Hepatocyte (in vitro differentiated cells): Measurements from ENCODE around the gene STARD5. TPM values are rescaled to one million over a fixed set of nuclear protein-coding genes. Genes with fewer than 3 reads are reported as not detected.

Experiments used
- DNase-seq: peaks from one replicate; pipeline ENCODE4 v3.0.0-alpha.2; 2016; ENCODE audit warnings: low spot score
- H2AFZ ChIP-seq: fragments of 200-600 bp; sonication (generic); 2 replicates; pipeline ENCODE4 v1.6.0; 2016; ENCODE audit warnings: antibody characterized with exemption, mild to moderate bottlenecking
- H3K27ac ChIP-seq: fragments of 200-600 bp; sonication (generic); 2 replicates; pipeline ENCODE4 v1.5.1; 2016; ENCODE audit warnings: mild to moderate bottlenecking
- H3K27me3 ChIP-seq: fragments of 200-600 bp; sonication (generic); 2 replicates; pipeline ENCODE4 v1.6.1; 2016
- H3K36me3 ChIP-seq: fragments of 200-600 bp; sonication (generic); replicated peaks from 2 replicates; pipeline ENCODE4 v1.5.1; 2016; ENCODE audit warnings: low read depth; ENCODE audit not compliant: insufficient read depth
- H3K4me1 ChIP-seq: fragments of 200-600 bp; sonication (generic); 2 replicates; pipeline ENCODE4 v1.5.1; 2016; ENCODE audit warnings: mild to moderate bottlenecking, moderate library complexity; ENCODE audit not compliant: insufficient read depth
- H3K4me2 ChIP-seq: fragments of 200-600 bp; sonication (generic); 2 replicates; pipeline ENCODE4 v1.6.0; 2016
- H3K4me3 ChIP-seq: fragments of 200-600 bp; sonication (generic); 2 replicates; pipeline ENCODE4 v1.5.1; 2016; ENCODE audit warnings: mild to moderate bottlenecking
- H3K79me2 ChIP-seq: fragments of 200-600 bp; sonication (generic); 2 replicates; pipeline ENCODE4 v1.6.0; 2017; ENCODE audit warnings: mild to moderate bottlenecking
- H3K9me2 ChIP-seq: fragments of 200-600 bp; sonication (generic); replicated peaks from 2 replicates; pipeline ENCODE4 v1.6.0; 2017; ENCODE audit warnings: mild to moderate bottlenecking; ENCODE audit not compliant: insufficient read depth
- H3K9me3 ChIP-seq: fragments of 200-600 bp; sonication (generic); 2 replicates; pipeline ENCODE4 v1.5.1; 2016; ENCODE audit warnings: low read depth, mild to moderate bottlenecking
- H4K20me1 ChIP-seq: fragments of 200-600 bp; sonication (generic); 2 replicates; pipeline ENCODE4 v1.6.0; 2016; ENCODE audit warnings: mild to moderate bottlenecking; ENCODE audit not compliant: insufficient read depth, poor library complexity, severe bottlenecking
- CTCF ChIP-seq: fragments of 200-600 bp; sonication (generic); IDR thresholded peaks from 2 replicates; pipeline ENCODE4 v1.5.1; 2016; ENCODE audit warnings: antibody characterized with exemption, mild to moderate bottlenecking; ENCODE audit not compliant: poor library complexity
- EZH2 ChIP-seq: fragments of 200-600 bp; sonication (generic); IDR thresholded peaks from 2 replicates; pipeline ENCODE4 v1.6.1; 2016; ENCODE audit warnings: antibody characterized with exemption, mild to moderate bottlenecking, borderline replicate concordance
- EZH2phosphoT487 ChIP-seq: fragments of 200-600 bp; sonication (generic); IDR thresholded peaks from one replicate; pipeline ENCODE4 v1.6.1; 2018; ENCODE audit warnings: antibody characterized with exemption, mild to moderate bottlenecking, low read depth, moderate library complexity; ENCODE audit not compliant: unreplicated experiment, severe bottlenecking
- WGBS: methylation state at CpG from one replicate; pipeline ENCODE4 v1.1.6; 2016; ENCODE audit warnings: low lambda C conversion rate; ENCODE audit errors: missing lambda C conversion rate; 5-methylcytosine and 5-hydroxymethylcytosine counted together
- polyA plus RNA-seq: library from polyadenylated mRNA; unstranded; fragments of >200 nt; fragmentation: Nextera tagmentation; extraction: Ambion mirVana; gene quantifications from 2 replicates; pipeline ENCODE4 v1.2.1, GENCODE V29; 2016
- total RNA-seq: library from RNA; depleted of rRNA; stranded (reverse); fragments of >200 nt; gene quantifications from 2 replicates; pipeline ENCODE4 v1.2.3, GENCODE V29; 2014

STARD5 gene
- total and polyA plus RNA-seq, 2 experiments from 2014 or later = 7.2 to 13.7 TPM

GRCh38 chr15:81285461-81285860 is 38.5 kb downstream of the STARD5 start:
- no peak overlapping the region for H3K27ac ChIP-seq
- H4K20me1 ChIP-seq = no peaks in the 10 kb centered on the region
- H2AFZ ChIP-seq = no peak overlapping the region
- 94% methylated on average over 6 of the region's 6 CpGs for WGBS
- TF ChIP-seq EZH2phosphoT487 = no peak
- H3K79me2 ChIP-seq = no peaks in the 10 kb centered on the region
- H3K27me3 ChIP-seq = no peaks in the 10 kb centered on the region
- H3K4me1 ChIP-seq = no peaks in the 10 kb centered on the region
- no peak overlapping the region for H3K4me2 ChIP-seq
- H3K9me2 ChIP-seq = no peaks in the 10 kb centered on the region
- no peaks in the 10 kb centered on the region for H3K36me3 ChIP-seq
- no peak for DNase-seq
- H3K4me3 ChIP-seq = no peak overlapping the region
- H3K9me3 ChIP-seq = no peaks in the 10 kb centered on the region

GRCh38 chr15:81284256-81285031 is 39.5 kb downstream of the STARD5 start:
- Histone ChIP-seq H3K36me3 (no peaks in the 10 kb centered on the region), H3K27ac (no peak overlapping the region), H3K4me3 (no peak overlapping the region), H4K20me1 (no peaks in the 10 kb centered on the region), H3K4me1 (no peaks in the 10 kb centered on the region), H3K79me2 (no peaks in the 10 kb centered on the region), H3K9me2 (no peaks in the 10 kb centered on the region), H2AFZ (no peak overlapping the region), H3K27me3 (no peaks in the 10 kb centered on the region), H3K9me3 (no peaks in the 10 kb centered on the region), H3K4me2 (no peak overlapping the region)
- WGBS = 71% methylated on average over 5 of the region's 5 CpGs
- TF ChIP-seq CTCF (no peak), EZH2phosphoT487 (no peak), EZH2 (no peak)
- no peak for DNase-seq

GRCh38 chr15:81282911-81283310 is 41.0 kb downstream of the STARD5 start:
- TF ChIP-seq EZH2 (no peak), CTCF (no peak), EZH2phosphoT487 (no peak)
- H3K4me3 ChIP-seq = no peak overlapping the region
- H2AFZ ChIP-seq = no peak overlapping the region
- H3K9me3 ChIP-seq = no peaks in the 10 kb centered on the region
- DNase-seq = no peak
- H3K9me2 ChIP-seq = no peaks in the 10 kb centered on the region
- H4K20me1 ChIP-seq = no peaks in the 10 kb centered on the region
- H3K27ac ChIP-seq = no peak overlapping the region
- WGBS = 89% methylated on average over 5 of the region's 5 CpGs
- H3K79me2 ChIP-seq = no peaks in the 10 kb centered on the region
- no peaks in the 10 kb centered on the region for H3K4me1 ChIP-seq
- H3K36me3 ChIP-seq = no peaks in the 10 kb centered on the region
- no peak overlapping the region for H3K4me2 ChIP-seq
- H3K27me3 ChIP-seq = no peaks in the 10 kb centered on the region

DNA sequence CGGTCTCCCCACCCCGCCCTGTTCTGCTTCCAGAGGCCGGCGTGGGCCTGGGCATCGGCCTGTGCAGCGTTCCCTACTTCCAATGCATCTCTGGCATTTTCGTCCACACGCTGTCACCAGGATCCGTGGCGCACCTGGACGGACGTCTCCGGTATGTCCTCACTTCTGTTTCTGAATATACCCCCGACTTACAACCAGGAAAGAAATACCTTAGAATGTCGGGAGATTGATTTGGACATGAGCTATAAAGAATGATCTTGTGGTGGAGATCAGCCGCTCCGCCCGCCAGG is 41.4 kb downstream of the STARD5 start:
- H3K27ac ChIP-seq = no peak overlapping the region
- H2AFZ ChIP-seq = no peak overlapping the region
- no peaks in the 10 kb centered on the region for H3K9me2 ChIP-seq
- no peaks in the 10 kb centered on the region for H4K20me1 ChIP-seq
- H3K36me3 ChIP-seq = no peaks in the 10 kb centered on the region
- no peaks in the 10 kb centered on the region for H3K4me1 ChIP-seq
- no peaks in the 10 kb centered on the region for H3K79me2 ChIP-seq
- TF ChIP-seq CTCF (no peak), EZH2phosphoT487 (no peak), EZH2 (no peak)
- DNase-seq = no peak
- no peak overlapping the region for H3K4me2 ChIP-seq
- H3K9me3 ChIP-seq = no peaks in the 10 kb centered on the region
- H3K27me3 ChIP-seq = no peaks in the 10 kb centered on the region
- WGBS = 96% methylated on average over 17 of the region's 18 CpGs
- no peak overlapping the region for H3K4me3 ChIP-seq
